ENCODE results near the gene EFCAB14. TPM values are rescaled to one million over a fixed set of nuclear protein-coding genes. Genes with fewer than 3 reads are reported as not detected.
A peak's percentile ranks its signal among the peaks of the same experiment; 100 is the strongest.
"Not testable (repeated sequence)": the region's sequence is repeated elsewhere in the genome, so short reads cannot be mapped to it uniquely, and the experiment has no call there.

Gene EFCAB14
- total RNA-seq, 1 donor from 2014 or later: 70.4 TPM

- Mint-ChIP-seq H3K36me3 (ENCODE audit: low read depth) (peaks cover 77% of the 10 kb centered on the region), H3K4me1 (peaks cover 16% of the 10 kb centered on the region), H3K9me3 (peaks cover 15% of the 10 kb centered on the region)
- H3K4me3 Mint-ChIP-seq; H3K27me3 Mint-ChIP-seq; H3K27ac Mint-ChIP-seq; intact Hi-C loops (cut with micrococcal nuclease); DNase-seq: not testable (repeated sequence)
Measured at GRCh38 chr1:46651152-46651551, 67.8 kb downstream of the EFCAB14 start.

DNA sequence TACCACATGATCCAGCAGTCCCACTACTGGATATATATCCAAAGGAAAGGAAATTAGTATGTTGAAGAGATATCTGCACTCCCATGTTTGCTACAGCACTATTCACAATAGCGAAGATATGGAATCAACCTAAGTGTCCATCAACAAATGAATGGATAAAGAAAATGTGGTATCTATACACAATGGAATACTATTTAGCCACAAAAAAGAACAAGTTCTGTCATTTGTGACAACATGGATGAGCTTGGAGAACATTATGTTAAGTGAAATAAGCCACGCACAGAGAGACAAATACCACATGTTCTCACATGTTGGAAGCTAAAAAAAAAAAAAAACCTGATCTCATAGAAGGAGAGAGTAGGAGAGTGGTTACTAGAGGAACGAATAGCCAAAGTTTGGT lies 68.4 kb downstream of the EFCAB14 start:
- Mint-ChIP-seq H3K9me3 (peaks cover 15% of the 10 kb centered on the region), H3K4me1 (peaks cover 16% of the 10 kb centered on the region), H3K36me3 (ENCODE audit: low read depth) (peaks cover 71% of the 10 kb centered on the region), H3K27ac (no peak overlapping the region), H3K27me3 (no peaks in the 10 kb centered on the region), H3K4me3 (no peak overlapping the region)
- intact Hi-C loops (cut with micrococcal nuclease): no loop called here
- no peak for DNase-seq

DNA sequence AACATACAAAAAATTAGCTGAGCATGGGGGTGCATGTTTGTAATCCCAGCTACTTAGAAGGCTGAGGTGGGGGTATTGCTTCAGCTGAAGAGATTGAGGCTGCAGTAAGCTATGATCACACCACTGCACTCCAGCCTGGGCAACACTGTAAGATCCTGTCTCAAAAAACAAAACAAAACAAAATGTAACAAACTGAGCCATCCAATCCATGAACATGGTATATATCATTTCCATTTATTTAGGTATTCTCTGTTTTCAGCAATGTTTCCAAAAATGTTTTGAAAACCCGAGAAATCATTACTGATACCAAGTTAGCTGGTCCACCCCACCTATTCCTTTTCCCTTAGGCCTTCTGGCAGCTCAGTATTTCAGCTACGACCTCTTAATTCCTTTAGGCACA lies 69.2 kb downstream of the EFCAB14 start:
- no peak for DNase-seq
- Mint-ChIP-seq H3K27me3 (no peaks in the 10 kb centered on the region), H3K9me3 (peaks cover 11% of the 10 kb centered on the region), H3K4me1 (peaks cover 16% of the 10 kb centered on the region), H3K36me3 (ENCODE audit: low read depth) (peaks cover 69% of the 10 kb centered on the region), H3K27ac (no peak overlapping the region), H3K4me3 (no peak overlapping the region)
- intact Hi-C loops (cut with micrococcal nuclease): no loop called here

DNA sequence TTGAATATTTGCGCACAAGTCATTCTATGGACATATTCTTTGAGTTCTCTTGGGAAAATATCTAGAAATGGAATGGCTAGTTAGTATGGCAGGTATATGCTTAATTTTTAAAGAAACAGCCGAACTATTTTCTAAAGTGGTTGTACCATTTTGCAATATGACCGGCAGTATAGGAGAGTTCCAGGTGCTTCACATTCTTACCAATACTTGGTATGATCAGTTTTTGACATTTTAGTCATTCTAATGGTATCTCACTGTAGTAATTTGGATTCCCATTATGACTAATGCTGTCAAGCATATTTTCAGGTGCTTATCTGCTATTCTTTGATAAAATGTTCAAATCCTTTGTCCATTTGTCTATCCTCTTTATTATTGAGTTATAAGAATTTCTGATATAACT lies 71.3 kb downstream of the EFCAB14 start:
- DNase-seq: no peak
- H3K27me3 Mint-ChIP-seq: no peaks in the 10 kb centered on the region
- intact Hi-C loops (cut with micrococcal nuclease): loop anchor here (2.0 kb wide), 1 partner anchor 21 kb away; the partner anchor contains the start of gene ATPAF1
- H3K27ac Mint-ChIP-seq: peak overlapping the region; percentile 3
- peaks cover 4% of the 10 kb centered on the region for H3K4me1 Mint-ChIP-seq
- H3K36me3 Mint-ChIP-seq (ENCODE audit: low read depth): peaks cover 59% of the 10 kb centered on the region
- H3K9me3 Mint-ChIP-seq: peaks cover 9% of the 10 kb centered on the region
- H3K4me3 Mint-ChIP-seq: no peak overlapping the region

DNA sequence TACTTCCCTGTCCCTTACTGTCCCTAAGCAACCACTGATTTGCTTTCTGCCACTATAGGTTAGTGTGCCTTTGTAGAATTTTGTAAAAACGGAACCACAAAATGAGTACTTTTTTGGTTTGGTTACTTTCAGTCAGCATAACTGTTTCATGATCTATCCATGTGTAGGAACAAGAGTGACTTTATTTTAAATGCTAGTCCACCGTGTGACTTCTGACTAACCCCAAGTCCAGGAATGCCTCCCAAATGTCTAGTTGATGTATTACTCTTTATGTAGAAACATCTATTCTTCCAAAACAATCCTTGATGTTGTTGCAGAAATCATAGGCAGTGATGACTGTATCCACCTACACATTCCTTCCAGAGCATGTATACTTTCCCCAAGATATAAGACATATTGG lies 72.1 kb downstream of the EFCAB14 start:
- no peak for DNase-seq
- Mint-ChIP-seq H3K4me1 (peaks cover 4% of the 10 kb centered on the region), H3K27ac (no peak overlapping the region), H3K36me3 (ENCODE audit: low read depth) (peaks cover 59% of the 10 kb centered on the region), H3K4me3 (no peak overlapping the region), H3K27me3 (no peaks in the 10 kb centered on the region), H3K9me3 (peaks cover 9% of the 10 kb centered on the region)
- intact Hi-C loops (cut with micrococcal nuclease): loop anchor here (2.0 kb wide), 1 partner anchor 22 kb away; the partner anchor contains the start of gene ATPAF1

- peaks cover 4% of the 10 kb centered on the region for H3K4me1 Mint-ChIP-seq
Measured at GRCh38 chr1:46646331-46646730, 72.6 kb downstream of the EFCAB14 start.

DNA sequence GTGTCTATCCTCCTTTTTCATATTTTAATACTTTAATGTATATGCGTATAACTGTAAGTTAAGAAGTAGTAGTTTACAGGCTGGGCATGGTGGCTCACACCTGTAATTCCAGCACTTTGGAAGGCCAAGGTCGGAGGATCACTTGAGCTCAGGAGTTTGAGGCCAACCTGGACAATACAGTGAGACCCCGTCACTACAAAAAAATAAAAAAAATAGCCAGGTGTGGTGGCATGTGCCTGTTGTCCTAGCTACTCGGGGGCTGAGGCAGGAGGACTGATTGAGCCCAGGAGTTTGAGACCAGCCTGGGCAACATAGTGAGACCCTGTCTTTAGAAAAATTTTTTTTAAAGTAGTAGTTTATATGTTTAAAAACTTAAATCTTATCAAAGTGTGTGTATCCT lies 73.1 kb downstream of the EFCAB14 start:
- H3K4me1 Mint-ChIP-seq: peaks cover 4% of the 10 kb centered on the region
- no peaks in the 10 kb centered on the region for H3K27me3 Mint-ChIP-seq
- peaks cover 59% of the 10 kb centered on the region for H3K36me3 Mint-ChIP-seq (ENCODE audit: low read depth)

More at GRCh38 chr1:46646331-46646730, 72.6 kb downstream of the EFCAB14 start:
- H3K27me3 Mint-ChIP-seq: no peaks in the 10 kb centered on the region
- DNase-seq: no peak
- H3K36me3 Mint-ChIP-seq (ENCODE audit: low read depth): peaks cover 61% of the 10 kb centered on the region
- H3K27ac Mint-ChIP-seq: no peak overlapping the region
- peaks cover 9% of the 10 kb centered on the region for H3K9me3 Mint-ChIP-seq
- intact Hi-C loops (cut with micrococcal nuclease): loop anchor here (2.0 kb wide), 1 partner anchor 22 kb away; the partner anchor contains the start of gene ATPAF1
- H3K4me3 Mint-ChIP-seq: no peak overlapping the region

GRCh38 chr1:46643368-46643775 lies 75.5 kb downstream of the EFCAB14 start:
- H3K9me3 Mint-ChIP-seq: no peaks in the 10 kb centered on the region
- H3K36me3 Mint-ChIP-seq (ENCODE audit: low read depth): peaks cover 49% of the 10 kb centered on the region
- H3K27ac Mint-ChIP-seq: no peak overlapping the region
- DNase-seq: no peak
- H3K4me1 Mint-ChIP-seq: peaks cover 4% of the 10 kb centered on the region
- H3K4me3 Mint-ChIP-seq: no peak overlapping the region
- intact Hi-C loops (cut with micrococcal nuclease): no loop called here
- no peaks in the 10 kb centered on the region for H3K27me3 Mint-ChIP-seq

More for the DNA sequence above, 73.1 kb downstream of the EFCAB14 start:
- Mint-ChIP-seq H3K27ac (no peak overlapping the region), H3K4me3 (no peak overlapping the region), H3K9me3 (peaks cover 9% of the 10 kb centered on the region)
- intact Hi-C loops (cut with micrococcal nuclease): loop anchor here (2.0 kb wide), 1 partner anchor 23 kb away; the partner anchor contains the start of gene ATPAF1
- DNase-seq: no peak

GRCh38 chr1:46642115-46642680 lies 76.7 kb downstream of the EFCAB14 start:
- Mint-ChIP-seq H3K4me1 (peaks cover 4% of the 10 kb centered on the region), H3K9me3 (no peaks in the 10 kb centered on the region), H3K27ac (no peak overlapping the region), H3K27me3 (no peaks in the 10 kb centered on the region), H3K4me3 (no peak overlapping the region), H3K36me3 (ENCODE audit: low read depth) (peaks cover 43% of the 10 kb centered on the region)
- no peak for DNase-seq
- intact Hi-C loops (cut with micrococcal nuclease): no loop called here

- H3K4me1 Mint-ChIP-seq: no peaks in the 10 kb centered on the region
- no peak overlapping the region for H3K27ac Mint-ChIP-seq
- H3K27me3 Mint-ChIP-seq: no peaks in the 10 kb centered on the region
- peaks cover 47% of the 10 kb centered on the region for H3K36me3 Mint-ChIP-seq (ENCODE audit: low read depth)
- DNase-seq: no peak
- intact Hi-C loops (cut with micrococcal nuclease): no loop called here
- no peaks in the 10 kb centered on the region for H3K9me3 Mint-ChIP-seq
- H3K4me3 Mint-ChIP-seq: no peak overlapping the region
Measured at GRCh38 chr1:46639547-46639946, 79.4 kb downstream of the EFCAB14 start.

GRCh38 chr1:46638921-46639320 lies 80.0 kb downstream of the EFCAB14 start:
- H3K9me3 Mint-ChIP-seq: no peaks in the 10 kb centered on the region
- no peak overlapping the region for H3K27ac Mint-ChIP-seq
- no peak overlapping the region for H3K4me3 Mint-ChIP-seq
- H3K36me3 Mint-ChIP-seq (ENCODE audit: low read depth): peaks cover 54% of the 10 kb centered on the region
- intact Hi-C loops (cut with micrococcal nuclease): no loop called here
- no peaks in the 10 kb centered on the region for H3K27me3 Mint-ChIP-seq
- DNase-seq: no peak
- no peaks in the 10 kb centered on the region for H3K4me1 Mint-ChIP-seq

DNA sequence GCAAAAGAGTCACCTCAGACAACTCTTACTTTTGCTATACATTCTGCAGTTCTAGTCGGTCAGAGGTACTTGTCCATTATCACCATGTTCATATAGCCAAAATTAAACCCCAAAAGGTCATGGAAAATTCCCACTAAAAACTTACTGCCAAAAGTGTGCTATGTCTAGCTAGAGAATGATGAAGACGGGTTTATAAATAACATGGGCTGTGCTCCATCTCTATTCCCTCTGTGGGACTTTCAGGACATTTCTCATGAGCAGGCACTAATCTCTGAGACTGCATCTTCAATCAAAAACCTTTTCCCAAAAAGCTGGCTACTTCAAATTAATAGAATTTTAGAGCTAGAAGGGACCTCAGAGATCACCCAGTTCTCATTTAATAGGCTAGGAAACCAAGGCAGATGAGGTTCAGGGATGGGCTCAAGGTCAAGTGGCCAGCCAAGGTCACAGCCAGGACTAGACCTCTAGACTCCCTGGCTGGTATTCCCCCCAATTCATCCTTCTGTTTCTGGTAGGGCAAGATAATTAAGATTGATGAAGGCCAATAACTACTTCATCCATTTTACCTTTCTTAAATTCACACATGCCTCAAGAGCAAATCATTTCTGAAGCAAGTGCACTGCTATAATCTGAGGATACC lies 81.3 kb downstream of the EFCAB14 start:
- peaks cover 55% of the 10 kb centered on the region for H3K36me3 Mint-ChIP-seq (ENCODE audit: low read depth)
- H3K4me3 Mint-ChIP-seq: no peak overlapping the region
- H3K4me1 Mint-ChIP-seq: no peaks in the 10 kb centered on the region
- no peak for DNase-seq
- no peaks in the 10 kb centered on the region for H3K9me3 Mint-ChIP-seq
- intact Hi-C loops (cut with micrococcal nuclease): no loop called here
- H3K27ac Mint-ChIP-seq: no peak overlapping the region
- no peaks in the 10 kb centered on the region for H3K27me3 Mint-ChIP-seq

- DNase-seq: no peak
- no peaks in the 10 kb centered on the region for H3K27me3 Mint-ChIP-seq
- H3K4me3 Mint-ChIP-seq: no peak overlapping the region
- intact Hi-C loops (cut with micrococcal nuclease): no loop called here
- no peaks in the 10 kb centered on the region for H3K4me1 Mint-ChIP-seq
- no peak overlapping the region for H3K27ac Mint-ChIP-seq
- H3K9me3 Mint-ChIP-seq: no peaks in the 10 kb centered on the region
- H3K36me3 Mint-ChIP-seq (ENCODE audit: low read depth): peaks cover 47% of the 10 kb centered on the region
Measured at GRCh38 chr1:46635205-46635604, 83.7 kb downstream of the EFCAB14 start.

- intact Hi-C loops (cut with micrococcal nuclease): no loop called here
- H3K4me3 Mint-ChIP-seq: no peak overlapping the region
- no peaks in the 10 kb centered on the region for H3K4me1 Mint-ChIP-seq
- H3K9me3 Mint-ChIP-seq: no peaks in the 10 kb centered on the region
- no peaks in the 10 kb centered on the region for H3K27me3 Mint-ChIP-seq
- no peak for DNase-seq
- H3K36me3 Mint-ChIP-seq (ENCODE audit: low read depth): peaks cover 34% of the 10 kb centered on the region
- H3K27ac Mint-ChIP-seq: no peak overlapping the region
Measured at GRCh38 chr1:46630719-46631118, 88.2 kb downstream of the EFCAB14 start.
